Measurements from ENCODE around the gene EIF2B2.
"Not testable (repeated sequence)": the region's sequence is repeated elsewhere in the genome, so short reads cannot be mapped to it uniquely, and the experiment has no call there.

EIF2B2 gene

GRCh38 chr14:74974364-74975058 is 28.2 kb upstream of the EIF2B2 start:
- peak; percentile 75 for DNase-seq

- DNase-seq = peak; percentile 87
Measured at GRCh38 chr14:74975059-74975810, 27.5 kb upstream of the EIF2B2 start.

GRCh38 chr14:74976264-74977113 is 26.2 kb upstream of the EIF2B2 start:
- DNase-seq = no peak

- no peak for DNase-seq
Measured at GRCh38 chr14:74977164-74977900, 25.4 kb upstream of the EIF2B2 start.

- no peak for DNase-seq
Measured at GRCh38 chr14:74977901-74978385, 24.8 kb upstream of the EIF2B2 start.

GRCh38 chr14:74978416-74978947 is 24.2 kb upstream of the EIF2B2 start:
- DNase-seq = no peak

- DNase-seq = no peak
Measured at GRCh38 chr14:74979029-74979428, 23.7 kb upstream of the EIF2B2 start.

GRCh38 chr14:74979442-74980397 is 23.0 kb upstream of the EIF2B2 start:
- peak; percentile 78 for DNase-seq

- no peak for DNase-seq
Measured at GRCh38 chr14:74980398-74980730, 22.4 kb upstream of the EIF2B2 start.

- DNase-seq = peak; percentile 76
Measured at GRCh38 chr14:74980731-74981461, 21.8 kb upstream of the EIF2B2 start.

- DNase-seq = no peak
Measured at GRCh38 chr14:74981462-74981782, 21.3 kb upstream of the EIF2B2 start.

- DNase-seq = no peak
Measured at GRCh38 chr14:74981833-74982232, 20.9 kb upstream of the EIF2B2 start.

GRCh38 chr14:74982661-74983060 is 20.1 kb upstream of the EIF2B2 start:
- no peak for DNase-seq

GRCh38 chr14:74983343-74983742 is 19.4 kb upstream of the EIF2B2 start:
- no peak for DNase-seq

- peak; percentile 64 for DNase-seq
Measured at GRCh38 chr14:74984236-74985027, 18.3 kb upstream of the EIF2B2 start.

- DNase-seq = no peak
Measured at GRCh38 chr14:74985028-74985310, 17.8 kb upstream of the EIF2B2 start.

- no peak for DNase-seq
Measured at GRCh38 chr14:74985806-74986205, 16.9 kb upstream of the EIF2B2 start.

- DNase-seq = no peak
Measured at GRCh38 chr14:74988131-74988530, 14.6 kb upstream of the EIF2B2 start.

- no peak for DNase-seq
Measured at GRCh38 chr14:74988993-74989392, 13.7 kb upstream of the EIF2B2 start.

GRCh38 chr14:74994182-74994581 is 8.5 kb upstream of the EIF2B2 start:
- DNase-seq = not testable (repeated sequence)

Data from left hindlimb (tissue), 1 donor.